Fibroblast of the aortic adventitia (primary cell): ENCODE measurements around the gene BTBD1. TPM values are rescaled to one million over a fixed set of nuclear protein-coding genes. Genes with fewer than 3 reads are reported as not detected.
"Not testable (repeated sequence)": the region's sequence is repeated elsewhere in the genome, so short reads cannot be mapped to it uniquely, and the experiment has no call there.

Experiments used
- DNase-seq: peaks from one replicate; pipeline ENCODE4 v3.0.0-alpha.2; 2010; ENCODE audit warnings: low read depth
- H3K4me3 ChIP-seq: 2 replicates; pipeline ENCODE4 v1.5.1; 2011; ENCODE audit warnings: low read depth, mild to moderate bottlenecking, control low read depth, low read length, moderate library complexity
- CTCF ChIP-seq: IDR thresholded peaks from 2 replicates; pipeline ENCODE4 v1.5.1; 2011; ENCODE audit warnings: mild to moderate bottlenecking, low read length, control low read depth, inconsistent platforms; ENCODE audit not compliant: insufficient read depth
- total RNA-seq: library from RNA; depleted of rRNA; stranded (reverse); fragments of >200 nt; gene quantifications from 2 replicates; pipeline ENCODE4 v1.2.3, GENCODE V29; 2012; ENCODE audit warnings: low replicate concordance

BTBD1 gene
- total RNA-seq, 1 donor: 102 TPM

GRCh38 chr15:83098079-83098478, 31.0 kb upstream of the BTBD1 start:
- DNase-seq: no peak
- no peak for TF ChIP-seq CTCF
- H3K4me3 ChIP-seq: no peak overlapping the region

DNA sequence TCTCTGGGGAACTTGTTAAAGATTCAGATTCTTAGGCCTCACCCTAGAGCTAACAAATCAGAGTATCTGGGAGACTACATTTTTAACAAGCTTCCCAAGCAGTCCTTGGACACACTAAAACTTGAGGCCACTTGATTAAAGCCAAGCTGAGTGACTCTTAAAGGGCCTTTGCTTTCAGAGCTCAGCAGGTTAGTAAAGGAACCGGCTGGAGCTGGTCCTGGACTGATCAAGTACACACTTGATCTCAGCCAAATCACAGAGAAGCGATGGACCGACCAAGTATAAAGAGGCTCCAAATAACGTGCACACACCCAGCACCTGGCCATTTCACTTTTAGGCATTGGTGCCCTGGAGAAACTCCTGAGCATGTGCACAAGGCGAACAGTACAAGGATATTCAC, 27.5 kb upstream of the BTBD1 start:
- DNase-seq: no peak
- H3K4me3 ChIP-seq: no peak overlapping the region
- TF ChIP-seq CTCF: no peak

- DNase-seq: peak; percentile 74
- TF ChIP-seq CTCF: no peak
- H3K4me3 ChIP-seq: no peak overlapping the region
These were observed 25.4 kb upstream of the BTBD1 start for GRCh38 chr15:83092309-83092976.

DNA sequence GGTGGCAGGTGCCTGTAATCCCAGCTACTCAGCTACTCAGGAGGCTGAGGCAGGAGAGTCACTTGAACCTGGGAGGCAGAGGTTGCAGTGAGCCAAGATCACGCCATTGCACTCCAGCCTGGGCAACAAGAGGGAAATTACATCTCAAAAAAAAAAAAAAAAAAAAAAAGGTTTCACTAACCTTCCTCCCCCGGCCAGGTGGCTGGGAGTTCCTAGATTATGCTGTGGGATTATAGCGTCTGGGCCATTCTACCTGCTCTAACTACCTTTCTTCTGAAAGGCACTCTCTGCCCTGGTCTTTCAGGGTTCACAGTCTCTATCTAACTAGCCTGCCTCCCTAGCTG, 24.9 kb upstream of the BTBD1 start:
- DNase-seq, H3K4me3 ChIP-seq: not testable (repeated sequence)

GRCh38 chr15:83090465-83090864, 23.4 kb upstream of the BTBD1 start:
- no peak for DNase-seq
- TF ChIP-seq CTCF: no peak

GRCh38 chr15:83088876-83089275, 21.8 kb upstream of the BTBD1 start:
- no peak for TF ChIP-seq CTCF
- no peak for DNase-seq
- H3K4me3 ChIP-seq: no peak overlapping the region

More at GRCh38 chr15:83090465-83090864, 23.4 kb upstream of the BTBD1 start:
- no peak overlapping the region for H3K4me3 ChIP-seq

- TF ChIP-seq CTCF: no peak
- H3K4me3 ChIP-seq: no peak overlapping the region
These were observed 20.5 kb upstream of the BTBD1 start for GRCh38 chr15:83087576-83087975.

DNA sequence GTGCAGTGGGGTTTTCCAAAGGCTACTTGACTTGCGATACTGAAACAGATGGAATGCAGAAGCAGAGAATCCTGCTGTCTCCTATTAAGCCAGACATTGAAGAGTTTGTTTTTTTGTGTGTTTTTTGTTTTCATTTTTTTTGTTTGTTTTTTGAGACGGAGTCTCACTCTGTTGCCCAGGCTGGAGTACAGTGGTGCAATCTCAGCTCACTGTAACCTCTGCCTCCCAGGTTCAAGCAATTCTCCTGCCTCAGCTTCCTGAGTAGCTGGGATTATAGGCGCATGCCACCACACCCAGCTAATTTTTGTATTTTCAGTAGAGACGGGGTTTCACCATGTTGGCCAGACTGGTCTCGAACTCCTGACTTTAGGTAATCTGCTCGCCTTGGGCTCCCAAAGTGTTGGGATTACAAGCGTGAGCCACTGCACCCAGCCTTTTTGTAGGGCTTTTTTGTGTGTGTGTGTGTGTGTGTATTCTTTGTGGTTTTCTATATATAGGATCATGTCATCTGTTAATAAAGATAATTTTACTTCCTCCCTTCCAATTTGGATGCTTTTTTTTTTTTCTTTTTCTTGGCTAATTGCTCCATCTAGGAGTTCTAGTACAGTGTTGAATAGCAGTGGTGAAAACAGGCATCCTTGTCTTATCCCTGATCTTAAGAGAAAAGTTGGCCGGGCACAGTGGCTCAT, 19.0 kb upstream of the BTBD1 start:
- not testable (repeated sequence) for H3K4me3 ChIP-seq, DNase-seq

More at GRCh38 chr15:83087576-83087975, 20.5 kb upstream of the BTBD1 start:
- no peak for DNase-seq

GRCh38 chr15:83085461-83085860, 18.4 kb upstream of the BTBD1 start:
- DNase-seq, H3K4me3 ChIP-seq: not testable (repeated sequence)
